ENCODE results near the gene MRC2.

- TF ChIP-seq, protein P1, sequence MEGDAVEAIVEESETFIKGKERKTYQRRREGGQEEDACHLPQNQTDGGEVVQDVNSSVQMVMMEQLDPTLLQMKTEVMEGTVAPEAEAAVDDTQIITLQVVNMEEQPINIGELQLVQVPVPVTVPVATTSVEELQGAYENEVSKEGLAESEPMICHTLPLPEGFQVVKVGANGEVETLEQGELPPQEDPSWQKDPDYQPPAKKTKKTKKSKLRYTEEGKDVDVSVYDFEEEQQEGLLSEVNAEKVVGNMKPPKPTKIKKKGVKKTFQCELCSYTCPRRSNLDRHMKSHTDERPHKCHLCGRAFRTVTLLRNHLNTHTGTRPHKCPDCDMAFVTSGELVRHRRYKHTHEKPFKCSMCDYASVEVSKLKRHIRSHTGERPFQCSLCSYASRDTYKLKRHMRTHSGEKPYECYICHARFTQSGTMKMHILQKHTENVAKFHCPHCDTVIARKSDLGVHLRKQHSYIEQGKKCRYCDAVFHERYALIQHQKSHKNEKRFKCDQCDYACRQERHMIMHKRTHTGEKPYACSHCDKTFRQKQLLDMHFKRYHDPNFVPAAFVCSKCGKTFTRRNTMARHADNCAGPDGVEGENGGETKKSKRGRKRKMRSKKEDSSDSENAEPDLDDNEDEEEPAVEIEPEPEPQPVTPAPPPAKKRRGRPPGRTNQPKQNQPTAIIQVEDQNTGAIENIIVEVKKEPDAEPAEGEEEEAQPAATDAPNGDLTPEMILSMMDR (IDR thresholded peaks at IDR 0.05 in 2 of 3, conservative IDR thresholded peaks at IDR 0.05 in 1 of 3; ENCODE audit: borderline replicate concordance in 1 of 3, insufficient read depth in 1 of 3, low read depth in 2 of 3, low read length in 2 of 3) = no peak
- no peak for TF ChIP-seq RAD21 (IDR thresholded peaks at IDR 0.05; ENCODE audit: low read depth)
- no peak for TF ChIP-seq EZH2 (IDR thresholded peaks at IDR 0.05)
- TF ChIP-seq SRF (IDR thresholded peaks at IDR 0.05; ENCODE audit: low read depth) = no peak
- no peak for TF ChIP-seq POLR2AphosphoS5 (IDR thresholded peaks at IDR 0.05; ENCODE audit: low read depth, low read length)
Observed at GRCh38 chr17:62656446-62656845, 29.0 kb downstream of the MRC2 start.
